Measurements from ENCODE around the gene PNPLA8.
"Not testable (repeated sequence)": the region's sequence is repeated elsewhere in the genome, so short reads cannot be mapped to it uniquely, and the experiment has no call there.

PNPLA8 gene

GRCh38 chr7:108466322-108466721 is 59.6 kb downstream of the PNPLA8 start:
- H3K27ac ChIP-seq (ENCODE audit: low read length); H3K4me1 ChIP-seq (ENCODE audit: control insufficient read depth in 1 of 2, insufficient read depth in 2 of 2, low read length in 2 of 2): not testable (repeated sequence)

GRCh38 chr7:108464743-108465142 is 61.2 kb downstream of the PNPLA8 start:
- Histone ChIP-seq H3K4me3 (ENCODE audit: low read depth in 1 of 2, low read length in 2 of 2) (no peak overlapping the region), H3K36me3 (ENCODE audit: control insufficient read depth in 1 of 2, insufficient read depth in 2 of 2, low read length in 2 of 2) (no peaks in the 10 kb centered on the region), H3K4me1 (ENCODE audit: control insufficient read depth in 1 of 2, insufficient read depth in 2 of 2, low read length in 2 of 2) (no peaks in the 10 kb centered on the region), H3K27me3 (ENCODE audit: low read depth, low read length) (no peaks in the 10 kb centered on the region), H3K9me3 (ENCODE audit: control insufficient read depth in 1 of 2, low read length in 2 of 2) (no peaks in the 10 kb centered on the region), H3K27ac (ENCODE audit: low read length) (no peak overlapping the region)

More at GRCh38 chr7:108466322-108466721, 59.6 kb downstream of the PNPLA8 start:
- not testable (repeated sequence) for H3K9me3 ChIP-seq (ENCODE audit: control insufficient read depth in 1 of 2, low read length in 2 of 2); H3K27me3 ChIP-seq (ENCODE audit: low read depth, low read length); H3K36me3 ChIP-seq (ENCODE audit: control insufficient read depth in 1 of 2, insufficient read depth in 2 of 2, low read length in 2 of 2); H3K4me3 ChIP-seq (ENCODE audit: low read depth in 1 of 2, low read length in 2 of 2)

GRCh38 chr7:108463613-108464012 is 62.3 kb downstream of the PNPLA8 start:
- Histone ChIP-seq H3K27me3 (ENCODE audit: low read depth, low read length) (no peaks in the 10 kb centered on the region), H3K4me3 (ENCODE audit: low read depth in 1 of 2, low read length in 2 of 2) (no peak overlapping the region), H3K36me3 (ENCODE audit: control insufficient read depth in 1 of 2, insufficient read depth in 2 of 2, low read length in 2 of 2) (no peaks in the 10 kb centered on the region), H3K4me1 (ENCODE audit: control insufficient read depth in 1 of 2, insufficient read depth in 2 of 2, low read length in 2 of 2) (no peaks in the 10 kb centered on the region), H3K27ac (ENCODE audit: low read length) (no peak overlapping the region), H3K9me3 (ENCODE audit: control insufficient read depth in 1 of 2, low read length in 2 of 2) (no peaks in the 10 kb centered on the region)

GRCh38 chr7:108461840-108462239 is 64.1 kb downstream of the PNPLA8 start:
- H3K4me1 ChIP-seq (ENCODE audit: control insufficient read depth in 1 of 2, insufficient read depth in 2 of 2, low read length in 2 of 2), result peaks cover 0 to under 1% of the 10 kb centered on the region in 2 donors
- no peaks in the 10 kb centered on the region for H3K36me3 ChIP-seq (ENCODE audit: control insufficient read depth in 1 of 2, insufficient read depth in 2 of 2, low read length in 2 of 2)
- H3K4me3 ChIP-seq (ENCODE audit: low read depth in 1 of 2, low read length in 2 of 2), result no peak overlapping the region
- H3K27me3 ChIP-seq (ENCODE audit: low read depth, low read length), result peaks cover 10% of the 10 kb centered on the region
- no peak overlapping the region for H3K27ac ChIP-seq (ENCODE audit: low read length)
- H3K9me3 ChIP-seq (ENCODE audit: control insufficient read depth in 1 of 2, low read length in 2 of 2), result no peaks in the 10 kb centered on the region

- no peak overlapping the region for H3K27ac ChIP-seq (ENCODE audit: low read length)
- H3K4me1 ChIP-seq (ENCODE audit: control insufficient read depth in 1 of 2, insufficient read depth in 2 of 2, low read length in 2 of 2), result peaks cover 0 to 7% of the 10 kb centered on the region in 2 donors
- H3K4me3 ChIP-seq (ENCODE audit: low read depth in 1 of 2, low read length in 2 of 2), result no peak overlapping the region
- H3K27me3 ChIP-seq (ENCODE audit: low read depth, low read length), result peaks cover 11% of the 10 kb centered on the region
- no peaks in the 10 kb centered on the region for H3K36me3 ChIP-seq (ENCODE audit: control insufficient read depth in 1 of 2, insufficient read depth in 2 of 2, low read length in 2 of 2)
- no peaks in the 10 kb centered on the region for H3K9me3 ChIP-seq (ENCODE audit: control insufficient read depth in 1 of 2, low read length in 2 of 2)
These were observed 65.0 kb downstream of the PNPLA8 start for GRCh38 chr7:108460964-108461363.

- Histone ChIP-seq H3K4me3 (ENCODE audit: low read depth in 1 of 2, low read length in 2 of 2) (no peak overlapping the region), H3K36me3 (ENCODE audit: control insufficient read depth in 1 of 2, insufficient read depth in 2 of 2, low read length in 2 of 2) (no peaks in the 10 kb centered on the region), H3K9me3 (ENCODE audit: control insufficient read depth in 1 of 2, low read length in 2 of 2) (no peaks in the 10 kb centered on the region), H3K27ac (ENCODE audit: low read length) (no peak overlapping the region), H3K27me3 (ENCODE audit: low read depth, low read length) (peaks cover 16% of the 10 kb centered on the region), H3K4me1 (ENCODE audit: control insufficient read depth in 1 of 2, insufficient read depth in 2 of 2, low read length in 2 of 2) (peaks cover 0 to 16% of the 10 kb centered on the region in 2 donors)
These were observed 65.9 kb downstream of the PNPLA8 start for GRCh38 chr7:108459922-108460551.

- Histone ChIP-seq H3K27me3 (ENCODE audit: low read depth, low read length) (peaks cover 25% of the 10 kb centered on the region), H3K36me3 (ENCODE audit: control insufficient read depth in 1 of 2, insufficient read depth in 2 of 2, low read length in 2 of 2) (no peaks in the 10 kb centered on the region), H3K9me3 (ENCODE audit: control insufficient read depth in 1 of 2, low read length in 2 of 2) (no peaks in the 10 kb centered on the region), H3K4me3 (ENCODE audit: low read depth in 1 of 2, low read length in 2 of 2) (no peak overlapping the region), H3K27ac (ENCODE audit: low read length) (no peak overlapping the region), H3K4me1 (ENCODE audit: control insufficient read depth in 1 of 2, insufficient read depth in 2 of 2, low read length in 2 of 2) (peaks cover 0 to 23% of the 10 kb centered on the region in 2 donors)
These were observed 68.1 kb downstream of the PNPLA8 start for GRCh38 chr7:108457871-108458270.

- Histone ChIP-seq H3K27ac (ENCODE audit: low read length) (no peak overlapping the region), H3K4me1 (ENCODE audit: control insufficient read depth in 1 of 2, insufficient read depth in 2 of 2, low read length in 2 of 2) (peaks cover 0 to 23% of the 10 kb centered on the region in 2 donors), H3K36me3 (ENCODE audit: control insufficient read depth in 1 of 2, insufficient read depth in 2 of 2, low read length in 2 of 2) (no peaks in the 10 kb centered on the region), H3K4me3 (ENCODE audit: low read depth in 1 of 2, low read length in 2 of 2) (peak overlapping the region in 1 of 2 donors; percentile 80), H3K9me3 (ENCODE audit: control insufficient read depth in 1 of 2, low read length in 2 of 2) (no peaks in the 10 kb centered on the region), H3K27me3 (ENCODE audit: low read depth, low read length) (peaks cover 25% of the 10 kb centered on the region)
These were observed 68.9 kb downstream of the PNPLA8 start for GRCh38 chr7:108456845-108457540.

GRCh38 chr7:108455998-108456677 is 69.8 kb downstream of the PNPLA8 start, which contains the start of gene NRCAM:
Gene NRCAM (minus strand): TSS chr7:108456436. CDS start chr7:108240064, 216,372 bp downstream.
- H3K9me3 ChIP-seq (ENCODE audit: control insufficient read depth in 1 of 2, low read length in 2 of 2), result no peaks in the 10 kb centered on the region
- H3K27ac ChIP-seq (ENCODE audit: low read length), result no peak within 1 kb of the TSS
- H3K27me3 ChIP-seq (ENCODE audit: low read depth, low read length), result peaks cover 29% of the 10 kb centered on the region
- H3K36me3 ChIP-seq (ENCODE audit: control insufficient read depth in 1 of 2, insufficient read depth in 2 of 2, low read length in 2 of 2), result no peaks in the 10 kb centered on the region
- peaks cover 0 to 23% of the 10 kb centered on the region in 2 donors for H3K4me1 ChIP-seq (ENCODE audit: control insufficient read depth in 1 of 2, insufficient read depth in 2 of 2, low read length in 2 of 2)
- H3K4me3 ChIP-seq (ENCODE audit: low read depth in 1 of 2, low read length in 2 of 2), result peak within 1 kb of the TSS; percentile 22 to 80

- Histone ChIP-seq H3K4me1 (ENCODE audit: control insufficient read depth in 1 of 2, insufficient read depth in 2 of 2, low read length in 2 of 2) (peaks cover 0 to 23% of the 10 kb centered on the region in 2 donors), H3K9me3 (ENCODE audit: control insufficient read depth in 1 of 2, low read length in 2 of 2) (no peaks in the 10 kb centered on the region), H3K27ac (ENCODE audit: low read length) (no peak overlapping the region), H3K27me3 (ENCODE audit: low read depth, low read length) (peaks cover 29% of the 10 kb centered on the region), H3K4me3 (ENCODE audit: low read depth in 1 of 2, low read length in 2 of 2) (peak overlapping the region; percentile 22 to 80), H3K36me3 (ENCODE audit: control insufficient read depth in 1 of 2, insufficient read depth in 2 of 2, low read length in 2 of 2) (no peaks in the 10 kb centered on the region)
These were observed 70.4 kb downstream of the PNPLA8 start for GRCh38 chr7:108455551-108455997.
